ENCODE measurements around the gene NOS3.

NOS3 gene

GRCh38 chr7:151053096-151053495 is 62.3 kb downstream of the NOS3 start:
- no peak overlapping the region for H3K4me3 ChIP-seq (ENCODE audit: low read length)
- no peak for TF ChIP-seq CTCF (conservative IDR thresholded peaks at IDR 0.05; ENCODE audit: low read length)
- no peak for DNase-seq (ENCODE audit: low read depth)

- no peak for DNase-seq (ENCODE audit: low read depth)
- H3K4me3 ChIP-seq (ENCODE audit: low read length): no peak overlapping the region
- no peak for TF ChIP-seq CTCF (conservative IDR thresholded peaks at IDR 0.05; ENCODE audit: low read length)
Measured at GRCh38 chr7:151053751-151054150, 62.9 kb downstream of the NOS3 start.

DNA sequence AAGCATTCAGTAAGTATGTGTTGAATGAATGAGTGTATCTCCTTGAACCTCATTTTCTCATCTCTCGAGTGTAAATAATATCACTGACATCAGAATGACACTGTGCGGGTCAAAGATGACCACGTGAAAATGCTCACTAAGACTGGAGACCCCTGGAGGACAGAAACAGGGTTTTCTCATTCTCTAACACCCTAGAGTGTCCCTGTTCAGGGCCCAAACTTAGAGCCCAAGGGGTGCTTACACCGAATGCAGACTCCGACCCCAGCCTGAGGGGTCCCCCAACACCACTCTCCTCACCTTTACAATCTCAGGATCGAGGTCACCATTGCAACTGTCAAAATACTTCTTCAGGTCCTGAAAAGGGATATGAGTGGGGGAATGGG is 65.5 kb downstream of the NOS3 start:
- DNase-seq (ENCODE audit: low read depth): no peak
- H3K4me3 ChIP-seq (ENCODE audit: low read length): no peak overlapping the region
- no peak for TF ChIP-seq CTCF (conservative IDR thresholded peaks at IDR 0.05; ENCODE audit: low read length)

GRCh38 chr7:151056666-151057505 is 66.1 kb downstream of the NOS3 start:
- H3K4me3 ChIP-seq (ENCODE audit: low read length): peak overlapping the region; percentile 88
- no peak for DNase-seq (ENCODE audit: low read depth)
- no peak for TF ChIP-seq CTCF (conservative IDR thresholded peaks at IDR 0.05; ENCODE audit: low read length)

DNA sequence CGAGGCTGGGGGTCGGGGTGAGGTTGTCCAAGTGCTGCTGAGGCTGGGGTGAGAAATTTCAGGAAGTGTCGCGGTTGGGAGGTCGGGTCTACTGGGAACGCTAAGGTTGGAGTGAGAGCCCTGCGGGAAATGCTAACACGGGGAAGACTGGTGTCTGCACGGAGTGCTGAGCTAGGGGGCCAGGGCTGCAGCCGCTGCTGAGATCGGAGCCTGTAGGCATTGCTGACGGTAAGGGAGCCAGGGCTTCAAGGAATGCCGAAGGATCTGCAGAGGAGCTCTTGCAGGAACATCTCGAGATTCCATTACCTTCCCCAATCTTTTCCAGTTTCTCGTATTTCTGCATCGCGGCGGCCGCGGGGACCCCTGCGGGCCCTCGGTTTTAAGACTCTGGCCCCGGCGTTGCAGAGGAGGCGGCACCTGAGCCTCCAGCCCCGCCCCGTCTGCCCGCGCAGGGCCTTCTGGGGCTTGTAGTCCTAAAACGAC is 66.7 kb downstream of the NOS3 start, which contains the start of gene CDK5:
CDK5 (minus strand) TSS at position 392 of the 483 bp plus-strand sequence; CDS start at position 343, 49 bp downstream.
- no peak for DNase-seq (ENCODE audit: low read depth)
- no peak for TF ChIP-seq CTCF (conservative IDR thresholded peaks at IDR 0.05; ENCODE audit: low read length)
- H3K4me3 ChIP-seq (ENCODE audit: low read length): peak within 1 kb of the TSS; percentile 88

DNA sequence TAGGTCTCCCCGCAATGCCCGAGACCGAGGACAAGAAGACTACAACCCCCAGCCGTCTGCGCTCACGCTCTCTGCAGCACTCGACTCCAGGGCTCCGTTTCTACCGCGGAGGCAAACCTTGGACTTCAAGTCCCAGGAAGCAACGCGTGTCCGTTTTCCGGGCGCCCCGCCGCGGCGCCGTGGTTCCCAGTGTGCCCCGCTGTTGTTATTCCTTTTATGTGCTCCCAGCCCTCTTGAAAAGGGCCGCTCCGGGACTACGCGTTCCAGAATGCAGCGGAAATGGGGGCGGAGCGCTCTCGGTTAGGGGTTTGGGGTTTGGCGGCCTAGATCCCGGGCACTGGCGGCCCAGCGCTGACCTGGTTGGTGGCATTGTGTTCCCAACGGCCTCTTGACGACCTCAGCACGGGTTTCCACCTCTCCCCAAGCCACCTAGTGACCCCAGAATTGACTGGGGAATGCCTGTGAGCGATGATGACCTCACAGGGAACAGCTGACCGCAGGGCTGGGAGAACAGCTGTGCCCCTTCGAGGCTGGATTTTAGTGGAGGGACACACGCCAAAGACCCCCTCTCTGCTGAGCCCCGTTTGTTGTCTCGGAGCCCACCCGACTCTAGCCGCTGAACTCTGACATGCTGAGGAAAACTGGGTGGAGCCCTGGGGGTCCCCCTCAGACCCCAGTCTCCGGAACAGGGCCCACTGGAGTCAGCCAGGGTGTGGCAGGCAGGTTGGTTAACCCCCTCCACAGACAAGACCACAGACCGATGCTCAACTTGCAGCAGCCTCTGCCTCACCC is 67.4 kb downstream of the NOS3 start:
- peak; percentile 100 for DNase-seq (ENCODE audit: low read depth)
- no peak for TF ChIP-seq CTCF (conservative IDR thresholded peaks at IDR 0.05; ENCODE audit: low read length)
- H3K4me3 ChIP-seq (ENCODE audit: low read length): peak overlapping the region; percentile 88
